Measurements from ENCODE around the gene PDE10A. TPM values are rescaled to one million over a fixed set of nuclear protein-coding genes. Genes with fewer than 3 reads are reported as not detected.

The PDE10A gene
- total and polyA plus RNA-seq, 4 donors, result 1.0 to 6.2 (median 3.0) TPM

DNA sequence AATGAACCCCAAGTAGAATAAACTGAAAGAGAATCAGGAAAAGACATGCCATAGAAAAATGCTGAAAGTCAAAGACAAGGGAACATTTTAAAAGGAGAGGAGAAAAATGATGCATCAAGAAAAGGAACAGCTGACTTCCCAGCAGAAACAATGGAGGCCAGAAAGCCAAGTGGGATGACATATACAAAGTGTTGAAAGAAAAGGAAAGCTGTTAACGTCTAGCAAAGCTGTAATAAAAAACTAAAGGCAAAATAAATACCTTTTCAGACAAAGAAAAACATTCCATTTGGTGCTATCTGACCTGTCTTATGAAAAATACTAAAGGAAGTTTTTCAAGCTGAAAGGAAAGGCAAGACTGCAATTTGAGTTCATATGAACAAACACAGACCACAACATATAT is 34.1 kb upstream of the PDE10A start:
- peaks cover 0 to 4% (median 0%) of the 10 kb centered on the region in 4 donors for H3K9me3 ChIP-seq (ENCODE audit: control insufficient read depth in 4 of 4, insufficient read depth in 3 of 4, low read length in 3 of 4)

GRCh38 chr6:165695722-165696515 is 32.9 kb upstream of the PDE10A start:
- DNase-seq (peak in 2 of 3 donors; percentile 53 to 57), ATAC-seq (ENCODE audit: insufficient read depth, low FRiP score) (no peak)
- Histone ChIP-seq H3K4me3 (no peak overlapping the region), H3K27me3 (ENCODE audit: control insufficient read depth in 3 of 3, insufficient read depth in 3 of 3, low read length in 2 of 3) (no peaks in the 10 kb centered on the region), H3K4me1 (ENCODE audit: control insufficient read depth in 5 of 5, insufficient read depth in 5 of 5, low read length in 5 of 5) (peaks cover 0 to 19% (median 6%) of the 10 kb centered on the region in 5 donors), H3K36me3 (ENCODE audit: control insufficient read depth in 4 of 4, insufficient read depth in 4 of 4, low read length in 4 of 4) (no peaks in the 10 kb centered on the region), H3K9ac (ENCODE audit: insufficient read depth in 1 of 2, low read length in 2 of 2) (no peak overlapping the region), H3K9me3 (ENCODE audit: control insufficient read depth in 4 of 4, insufficient read depth in 3 of 4, low read length in 3 of 4) (peaks cover 0 to 4% (median 0%) of the 10 kb centered on the region in 4 donors), H3K27ac (ENCODE audit: low read depth in 1 of 2, low read length in 1 of 2) (no peak overlapping the region)
- no peak for TF ChIP-seq CTCF (IDR thresholded peaks at IDR 0.05; ENCODE audit: control extremely low read depth, extremely low read depth)
- WGBS, 2 donors, result 72 to 82% methylated on average over 8 of the region's 8 CpGs

More for the DNA sequence above, 34.1 kb upstream of the PDE10A start:
- peaks cover 2 to 27% (median 13%) of the 10 kb centered on the region in 5 donors for H3K4me1 ChIP-seq (ENCODE audit: control insufficient read depth in 5 of 5, insufficient read depth in 5 of 5, low read length in 5 of 5)
- DNase-seq, result no peak
- H3K27me3 ChIP-seq (ENCODE audit: control insufficient read depth in 3 of 3, insufficient read depth in 3 of 3, low read length in 2 of 3), result no peaks in the 10 kb centered on the region
- WGBS, 2 donors, result 40 to 52% methylated on average over 1 of the region's 1 CpG
- no peak overlapping the region for H3K27ac ChIP-seq (ENCODE audit: low read depth in 1 of 2, low read length in 1 of 2)
- ATAC-seq (ENCODE audit: insufficient read depth, low FRiP score), result no peak
- no peaks in the 10 kb centered on the region for H3K36me3 ChIP-seq (ENCODE audit: control insufficient read depth in 4 of 4, insufficient read depth in 4 of 4, low read length in 4 of 4)
- TF ChIP-seq CTCF (IDR thresholded peaks at IDR 0.05; ENCODE audit: control extremely low read depth, extremely low read depth), result no peak
- no peak overlapping the region for H3K4me3 ChIP-seq
- no peak overlapping the region for H3K9ac ChIP-seq (ENCODE audit: insufficient read depth in 1 of 2, low read length in 2 of 2)

GRCh38 chr6:165694296-165694695 is 31.3 kb upstream of the PDE10A start:
- ATAC-seq (ENCODE audit: insufficient read depth, low FRiP score), result no peak
- WGBS, 2 donors, result 63 to 76% methylated on average over 12 of the region's 12 CpGs
- no peak overlapping the region for H3K27ac ChIP-seq (ENCODE audit: low read depth in 1 of 2, low read length in 1 of 2)
- H3K27me3 ChIP-seq (ENCODE audit: control insufficient read depth in 3 of 3, insufficient read depth in 3 of 3, low read length in 2 of 3), result no peaks in the 10 kb centered on the region
- peaks cover 0 to 12% (median 0%) of the 10 kb centered on the region in 5 donors for H3K4me1 ChIP-seq (ENCODE audit: control insufficient read depth in 5 of 5, insufficient read depth in 5 of 5, low read length in 5 of 5)
- H3K9ac ChIP-seq (ENCODE audit: insufficient read depth in 1 of 2, low read length in 2 of 2), result no peak overlapping the region
- TF ChIP-seq CTCF (IDR thresholded peaks at IDR 0.05; ENCODE audit: control extremely low read depth, extremely low read depth), result no peak
- H3K36me3 ChIP-seq (ENCODE audit: control insufficient read depth in 4 of 4, insufficient read depth in 4 of 4, low read length in 4 of 4), result no peaks in the 10 kb centered on the region
- peaks cover 0 to 7% (median 0%) of the 10 kb centered on the region in 4 donors for H3K9me3 ChIP-seq (ENCODE audit: control insufficient read depth in 4 of 4, insufficient read depth in 3 of 4, low read length in 3 of 4)
- DNase-seq, result no peak
- no peak overlapping the region for H3K4me3 ChIP-seq
